ENCODE measurements around the gene PLD4. TPM values are rescaled to one million over a fixed set of nuclear protein-coding genes. Genes with fewer than 3 reads are reported as not detected.

PLD4 gene
- total RNA-seq, 1 donor from 2014 or later = not detected

DNA sequence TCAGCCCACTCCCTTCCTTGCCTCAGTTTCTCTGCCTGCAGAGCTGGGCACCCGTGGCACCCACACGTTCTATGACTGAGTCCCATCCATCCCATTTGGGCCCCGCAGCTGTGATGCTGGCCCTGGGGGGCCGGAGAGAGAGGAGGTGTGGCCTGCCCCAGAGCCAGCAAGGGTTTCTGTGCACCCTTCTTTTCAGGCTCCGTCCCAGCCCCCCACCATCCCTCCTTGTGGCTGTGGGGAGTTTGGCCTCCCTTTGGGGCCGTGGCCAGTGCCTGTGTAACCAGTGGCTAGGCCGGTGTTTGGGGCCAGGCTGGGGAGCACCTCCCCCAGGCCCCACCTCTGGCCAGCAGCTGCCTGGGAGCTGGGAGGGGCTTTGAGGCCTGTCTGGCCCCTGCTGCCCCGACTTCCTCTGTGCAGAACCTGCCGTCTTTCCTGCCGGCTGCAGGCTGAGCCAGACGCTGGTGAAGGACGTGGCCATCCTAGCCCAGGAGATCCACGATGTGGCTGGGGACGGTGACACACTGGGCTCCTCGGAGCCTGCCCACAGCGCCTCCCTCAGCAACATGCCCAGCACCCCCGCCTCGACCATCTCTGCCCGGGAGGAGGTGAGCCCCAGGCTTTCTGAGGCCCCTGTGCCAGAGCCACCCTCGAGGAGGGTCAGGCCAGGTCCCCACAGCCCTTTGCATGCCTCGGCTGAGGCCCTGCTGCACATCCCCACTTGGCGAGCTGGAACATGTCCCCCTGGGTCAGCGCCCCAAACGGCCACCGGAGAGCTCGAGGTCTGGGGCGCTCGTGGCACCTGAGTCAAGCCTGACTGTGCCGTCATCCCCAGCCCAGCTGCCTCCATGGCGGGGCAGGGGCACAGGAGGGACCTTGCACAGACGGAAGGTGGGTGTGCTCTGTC lies 31.9 kb upstream of the PLD4 start:
- intact Hi-C loops (cut with DNase I) = no loop called here
- no peaks in the 10 kb centered on the region for H3K9me3 ChIP-seq
- no peaks in the 10 kb centered on the region for H3K4me1 ChIP-seq
- no peak overlapping the region for H3K4me3 ChIP-seq
- no peaks in the 10 kb centered on the region for H3K27me3 ChIP-seq
- peaks cover 13 to 21% of the 10 kb centered on the region in 2 donors for H3K36me3 ChIP-seq
- TF ChIP-seq, protein P1, sequence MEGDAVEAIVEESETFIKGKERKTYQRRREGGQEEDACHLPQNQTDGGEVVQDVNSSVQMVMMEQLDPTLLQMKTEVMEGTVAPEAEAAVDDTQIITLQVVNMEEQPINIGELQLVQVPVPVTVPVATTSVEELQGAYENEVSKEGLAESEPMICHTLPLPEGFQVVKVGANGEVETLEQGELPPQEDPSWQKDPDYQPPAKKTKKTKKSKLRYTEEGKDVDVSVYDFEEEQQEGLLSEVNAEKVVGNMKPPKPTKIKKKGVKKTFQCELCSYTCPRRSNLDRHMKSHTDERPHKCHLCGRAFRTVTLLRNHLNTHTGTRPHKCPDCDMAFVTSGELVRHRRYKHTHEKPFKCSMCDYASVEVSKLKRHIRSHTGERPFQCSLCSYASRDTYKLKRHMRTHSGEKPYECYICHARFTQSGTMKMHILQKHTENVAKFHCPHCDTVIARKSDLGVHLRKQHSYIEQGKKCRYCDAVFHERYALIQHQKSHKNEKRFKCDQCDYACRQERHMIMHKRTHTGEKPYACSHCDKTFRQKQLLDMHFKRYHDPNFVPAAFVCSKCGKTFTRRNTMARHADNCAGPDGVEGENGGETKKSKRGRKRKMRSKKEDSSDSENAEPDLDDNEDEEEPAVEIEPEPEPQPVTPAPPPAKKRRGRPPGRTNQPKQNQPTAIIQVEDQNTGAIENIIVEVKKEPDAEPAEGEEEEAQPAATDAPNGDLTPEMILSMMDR (IDR thresholded peaks at IDR 0.05) = no peak
- no peak overlapping the region for H3K27ac ChIP-seq
- peak in 1 of 2 donors; percentile 56 for DNase-seq (ENCODE audit: low spot score in 2 of 2)

DNA sequence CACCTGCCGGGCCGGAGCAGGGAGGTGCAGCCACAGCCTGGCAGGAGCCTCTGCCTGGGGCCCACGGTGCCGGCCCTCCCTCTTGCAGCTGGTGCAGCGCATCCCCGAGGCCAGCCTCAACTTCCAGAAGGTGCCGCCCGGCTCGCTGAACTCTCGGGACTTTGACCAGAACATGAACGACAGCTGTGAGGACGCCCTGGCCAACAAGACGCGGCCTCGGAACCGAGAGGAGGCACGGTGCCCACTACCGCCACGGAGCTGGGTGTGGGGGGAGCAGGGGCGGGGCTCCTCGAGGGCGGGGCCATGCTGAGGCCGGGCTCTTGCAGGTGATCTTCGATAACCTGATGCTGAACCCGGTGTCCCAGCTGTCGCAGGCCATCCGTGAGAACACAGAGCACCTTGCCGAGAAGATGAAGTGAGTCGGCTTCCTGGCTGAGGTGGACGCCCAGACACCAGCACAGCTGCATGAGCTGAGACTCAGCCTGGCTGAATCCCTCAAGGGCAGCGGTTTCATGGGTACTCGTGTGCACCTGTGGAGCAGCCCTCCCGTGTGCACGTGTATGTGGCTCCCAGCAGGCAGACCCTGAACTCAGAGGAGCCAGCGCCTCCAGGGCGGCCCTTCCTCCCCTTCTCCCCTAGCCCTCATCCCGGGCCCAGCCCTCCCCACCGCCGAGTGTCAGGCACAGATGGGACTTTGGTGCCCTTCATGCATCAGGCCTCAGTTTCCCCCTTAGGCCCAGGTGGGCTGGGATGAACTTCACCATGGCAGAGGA lies 31.1 kb upstream of the PLD4 start:
- no peaks in the 10 kb centered on the region for H3K9me3 ChIP-seq
- intact Hi-C loops (cut with DNase I) = no loop called here

DNA sequence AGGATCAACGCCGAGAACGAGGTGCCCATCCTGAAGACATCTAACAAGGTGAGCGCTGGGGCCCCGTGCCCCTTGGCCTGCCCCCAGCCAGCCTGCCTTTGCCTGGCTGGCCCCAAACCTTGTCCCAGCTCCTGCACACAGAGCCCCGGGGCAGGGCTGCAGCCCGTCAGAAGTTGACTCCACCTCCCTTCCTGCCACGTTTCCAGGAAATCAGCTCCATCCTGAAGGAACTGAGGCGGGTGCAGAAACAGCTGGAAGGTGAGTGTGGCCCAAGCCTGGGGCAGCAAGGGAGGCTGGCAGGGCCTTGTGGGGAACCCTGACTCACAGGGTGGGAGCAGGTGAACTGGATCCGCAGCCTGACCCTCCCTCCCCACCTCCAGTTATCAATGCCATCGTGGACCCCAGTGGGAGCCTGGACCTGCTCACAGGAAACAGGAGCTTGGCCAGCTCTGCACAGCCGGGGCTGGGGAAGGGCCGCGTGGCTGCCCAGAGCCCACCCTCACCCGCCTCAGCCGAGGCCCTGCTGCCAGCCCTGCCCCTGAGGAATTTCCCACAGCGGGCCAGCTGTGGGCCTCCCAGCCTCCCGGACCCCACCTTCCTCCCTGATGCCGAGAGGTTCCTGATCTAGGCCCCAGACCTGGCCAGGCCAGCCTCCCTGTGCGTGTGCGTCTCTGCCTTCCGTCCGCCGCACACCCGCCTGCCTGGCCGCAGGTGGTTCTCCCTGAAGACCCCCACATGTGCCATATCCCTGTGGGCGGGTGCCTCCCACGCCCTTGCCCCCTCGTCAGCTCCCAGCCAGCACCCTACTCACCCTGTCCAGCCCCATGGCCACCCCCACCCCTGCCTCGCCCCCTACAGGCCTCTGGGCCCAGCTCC lies 30.1 kb upstream of the PLD4 start:
- Histone ChIP-seq H3K36me3 (peaks cover 0 to 12% of the 10 kb centered on the region in 2 donors), H3K4me3 (no peak overlapping the region), H3K27me3 (no peaks in the 10 kb centered on the region), H3K27ac (no peak overlapping the region), H3K4me1 (no peaks in the 10 kb centered on the region), H3K9me3 (no peaks in the 10 kb centered on the region)
- TF ChIP-seq, protein P1 (IDR thresholded peaks at IDR 0.05) = no peak
- DNase-seq (ENCODE audit: low spot score in 2 of 2) = peak in 1 of 2 donors; percentile 59
- intact Hi-C loops (cut with DNase I) = no loop called here

More for the DNA sequence above, 31.1 kb upstream of the PLD4 start:
- TF ChIP-seq, protein P1 (IDR thresholded peaks at IDR 0.05) = no peak
- Histone ChIP-seq H3K36me3 (peaks cover 6 to 14% of the 10 kb centered on the region in 2 donors), H3K4me3 (no peak overlapping the region), H3K27me3 (no peaks in the 10 kb centered on the region), H3K27ac (no peak overlapping the region), H3K4me1 (no peaks in the 10 kb centered on the region)
- peak in 1 of 2 donors; percentile 48 for DNase-seq (ENCODE audit: low spot score in 2 of 2)

DNA sequence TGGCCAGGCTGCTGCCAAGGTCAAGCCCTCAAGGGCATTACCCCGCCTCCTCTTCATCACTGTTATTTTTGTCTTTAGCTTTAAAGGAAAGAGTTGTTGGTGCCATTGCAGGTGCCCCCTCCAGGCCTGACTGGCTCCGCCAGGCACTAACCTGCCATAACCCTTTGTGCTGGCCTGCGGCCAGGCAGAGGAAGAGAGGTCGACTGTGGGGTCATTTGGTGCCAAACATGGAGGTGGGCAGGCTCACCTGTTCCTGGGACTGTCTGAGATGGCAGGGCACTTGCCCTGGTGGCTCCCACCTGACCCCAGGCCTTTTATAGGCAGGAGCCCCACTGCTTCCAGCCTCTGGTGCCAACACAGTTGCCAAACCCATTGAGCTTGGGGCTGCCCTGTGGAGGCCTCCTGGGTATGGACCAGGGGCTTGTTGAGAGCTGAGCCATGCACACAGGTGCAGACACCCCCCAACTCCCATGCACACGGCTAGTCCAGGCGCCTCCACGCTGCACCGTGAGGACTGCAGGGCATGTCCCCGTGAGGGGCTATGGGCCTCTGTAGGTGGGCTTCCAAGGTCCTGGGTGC lies 29.4 kb upstream of the PLD4 start:
- peak in 1 of 2 donors; percentile 61 for DNase-seq (ENCODE audit: low spot score in 2 of 2)
- TF ChIP-seq, protein P1 (IDR thresholded peaks at IDR 0.05) = no peak
- Histone ChIP-seq H3K4me1 (no peaks in the 10 kb centered on the region), H3K27ac (no peak overlapping the region), H3K36me3 (peaks cover 0 to 11% of the 10 kb centered on the region in 2 donors), H3K27me3 (no peaks in the 10 kb centered on the region), H3K4me3 (no peak overlapping the region), H3K9me3 (no peaks in the 10 kb centered on the region)
- intact Hi-C loops (cut with DNase I) = no loop called here

All from ascending aorta (tissue), 2 donors.